Stimulated activated CD4-positive, alpha-beta T cell treated with anti-CD3 and anti-CD28 coated beads, Interleukin-1b, Interleukin-23, amount 100 ng/mL, for 48 hours (primary cell): ENCODE results near the gene PLEKHF1.
A peak's percentile ranks its signal among the peaks of the same experiment; 100 is the strongest.
"Not testable (repeated sequence)": the region's sequence is repeated elsewhere in the genome, so short reads cannot be mapped to it uniquely, and the experiment has no call there.

Experiments used
- DNase-seq: peaks from one replicate; pipeline ENCODE4 v3.0.0-alpha.2; 2020

Gene PLEKHF1

GRCh38 chr19:29665215-29665825 is at the start of gene PLEKHF1:
Gene PLEKHF1 (plus strand): TSS chr19:29665461. CDS start chr19:29673840, 8,379 bp downstream.
- peak; percentile 81 for DNase-seq

- DNase-seq: no peak
These were observed 49.3 kb upstream of the PLEKHF1 start for GRCh38 chr19:29615891-29616425.

- no peak for DNase-seq
These were observed 48.7 kb upstream of the PLEKHF1 start for GRCh38 chr19:29616541-29616940.

- no peak for DNase-seq
These were observed 47.6 kb upstream of the PLEKHF1 start for GRCh38 chr19:29617366-29618266.

GRCh38 chr19:29618434-29618833 is 46.8 kb upstream of the PLEKHF1 start:
- DNase-seq: no peak

- DNase-seq: no peak
These were observed 46.4 kb upstream of the PLEKHF1 start for GRCh38 chr19:29618871-29619270.

GRCh38 chr19:29620931-29621351 is 44.3 kb upstream of the PLEKHF1 start:
- peak; percentile 70 for DNase-seq

- no peak for DNase-seq
These were observed 42.8 kb upstream of the PLEKHF1 start for GRCh38 chr19:29622166-29623070.

GRCh38 chr19:29623726-29624488 is 41.4 kb upstream of the PLEKHF1 start:
- DNase-seq: peak; percentile 79

- no peak for DNase-seq
These were observed 40.6 kb upstream of the PLEKHF1 start for GRCh38 chr19:29624489-29625185.

- no peak for DNase-seq
These were observed 40.0 kb upstream of the PLEKHF1 start for GRCh38 chr19:29625186-29625651.

- DNase-seq: no peak
These were observed 38.9 kb upstream of the PLEKHF1 start for GRCh38 chr19:29626386-29626785.

GRCh38 chr19:29626832-29627231 is 38.4 kb upstream of the PLEKHF1 start:
- not testable (repeated sequence) for DNase-seq

GRCh38 chr19:29628661-29629385 is 36.4 kb upstream of the PLEKHF1 start:
- DNase-seq: no peak

- DNase-seq: no peak
These were observed 35.3 kb upstream of the PLEKHF1 start for GRCh38 chr19:29629836-29630534.

- no peak for DNase-seq
These were observed 34.6 kb upstream of the PLEKHF1 start for GRCh38 chr19:29630655-29631054.

- DNase-seq: no peak
These were observed 33.8 kb upstream of the PLEKHF1 start for GRCh38 chr19:29631450-29631849.

GRCh38 chr19:29634002-29634401 is 31.3 kb upstream of the PLEKHF1 start:
- no peak for DNase-seq

- no peak for DNase-seq
These were observed 30.7 kb upstream of the PLEKHF1 start for GRCh38 chr19:29634423-29635130.
